B cell (primary cell): Measurements from ENCODE around the gene SLC9C1. TPM values are rescaled to one million over a fixed set of nuclear protein-coding genes. Genes with fewer than 3 reads are reported as not detected.
A peak's percentile ranks its signal among the peaks of the same experiment; 100 is the strongest.

ENCODE experiments used
- ATAC-seq: fragments of 200-7000 bp; cut with Tn5 transposase; one replicate; pipeline ENCODE4 v1.10.0; 2021; ENCODE audit warnings: low read depth, mild to moderate bottlenecking, moderate number of reproducible peaks, moderate library complexity
- CTCF ChIA-PET: fragments of 350-600 bp; sonication (Branson Sonifier 250); formaldehyde crosslinking; loops from one replicate; lab custom pipeline; 2021; ENCODE audit warnings: antibody characterized with exemption, inconsistent platforms; lab: Charles Lee
- POLR2A ChIA-PET: fragments of 350-600 bp; sonication (Branson Sonifier 250); formaldehyde crosslinking; loops from one replicate; lab custom pipeline; 2021; ENCODE audit warnings: antibody characterized with exemption; lab: Charles Lee
- DNase-seq: peaks from one replicate; pipeline ENCODE4 v3.0.0; 2013
- H2AFZ ChIP-seq: 2 replicates; pipeline ENCODE4 v1.6.1; 2012; ENCODE audit warnings: mild to moderate bottlenecking, low read depth, low read length; ENCODE audit not compliant: insufficient read depth, poor library complexity, severe bottlenecking
- H3K27ac ChIP-seq, 2 donors: 1 replicate in 1 of 2; 2 replicates in 1 of 2; pipeline ENCODE4 v1.5.1; 2012 to 2013; ENCODE audit warnings: low read length in 2 of 2, mild to moderate bottlenecking in 2 of 2, moderate library complexity in 1 of 2
- H3K27me3 ChIP-seq, 4 experiments: fragments of 200-600 bp in 1 of 4; sonication (generic) in 1 of 4; replicated peaks in 1 of 4; 1 replicate in 2 of 4; 2 replicates in 2 of 4; pipeline versions ENCODE4 v1.6.1 to v1.7.0; 2013 to 2016; ENCODE audit warnings: low read length in 3 of 4, mild to moderate bottlenecking in 2 of 4, mixed read lengths in 1 of 4, moderate library complexity in 1 of 4; ENCODE audit not compliant: insufficient read depth in 4 of 4, control insufficient read depth in 3 of 4; ENCODE audit errors: control extremely low read depth in 1 of 4
- H3K36me3 ChIP-seq, 2 experiments: replicated peaks in 1 of 2; 1 replicate in 1 of 2; 2 replicates in 1 of 2; pipeline versions ENCODE4 v1.6.1 to v1.7.1; 2013; ENCODE audit warnings: low read length in 1 of 2; ENCODE audit not compliant: insufficient read depth in 2 of 2, control insufficient read depth in 1 of 2; ENCODE audit errors: control extremely low read depth in 1 of 2, extremely low read depth in 1 of 2
- H3K4me1 ChIP-seq, 2 donors: fragments of 200-600 bp in 1 of 2; sonication (generic) in 1 of 2; 1 replicate in 1 of 2; 2 replicates in 1 of 2; pipeline versions ENCODE4 v1.5.1 to v1.6.1; 2013 to 2017; ENCODE audit warnings: low read length in 2 of 2; ENCODE audit not compliant: control insufficient read depth in 2 of 2, insufficient read depth in 2 of 2
- H3K4me2 ChIP-seq: replicated peaks from 2 replicates; pipeline ENCODE3; 2012; ENCODE audit warnings: mild to moderate bottlenecking, low read depth, low read length; ENCODE audit not compliant: poor library complexity, severe bottlenecking
- H3K4me3 ChIP-seq, 5 experiments: fragments of 200-600 bp in 1 of 5; sonication (generic) in 1 of 5; 1 replicate in 3 of 5; 2 replicates in 2 of 5; pipeline versions ENCODE4 v1.5.1 to v1.7.0; 2011 to 2016; ENCODE audit warnings: low read length in 4 of 5, mild to moderate bottlenecking in 4 of 5, low read depth in 2 of 5, control low read depth in 1 of 5, moderate library complexity in 1 of 5; ENCODE audit not compliant: insufficient read depth in 1 of 5; ENCODE audit errors: control extremely low read depth in 1 of 5, extremely low read depth in 1 of 5
- H3K79me2 ChIP-seq: fragments of 200-600 bp; sonication (generic); one replicate; pipeline ENCODE4 v1.6.0; 2016; ENCODE audit warnings: low read length; ENCODE audit not compliant: control insufficient read depth, insufficient read depth
- H3K9ac ChIP-seq: fragments of 200-600 bp; sonication (generic); 2 replicates; pipeline ENCODE4 v1.6.1; 2017; ENCODE audit warnings: mild to moderate bottlenecking, low read length, moderate library complexity
- H3K9me3 ChIP-seq, 3 donors: one replicate each; pipeline versions ENCODE4 v1.6.1 to v1.7.1; 2013; ENCODE audit warnings: low read length in 2 of 3; ENCODE audit not compliant: control insufficient read depth in 2 of 3, insufficient read depth in 1 of 3; ENCODE audit errors: control extremely low read depth in 1 of 3
- H4K20me1 ChIP-seq: 2 replicates; pipeline ENCODE4 v1.6.0; 2012; ENCODE audit warnings: mild to moderate bottlenecking, low read length; ENCODE audit not compliant: insufficient read depth, control insufficient read depth, poor library complexity, severe bottlenecking
- H3K27ac Mint-ChIP-seq: one replicate; pipeline ENCODE4 v1.8.0; 2021; ENCODE audit warnings: mixed read lengths
- H3K27me3 Mint-ChIP-seq: one replicate; pipeline ENCODE4 v1.8.0; 2021; ENCODE audit warnings: mixed read lengths
- H3K4me1 Mint-ChIP-seq: one replicate; pipeline ENCODE4 v1.8.0; 2021; ENCODE audit warnings: mixed read lengths
- H3K4me3 Mint-ChIP-seq: one replicate; pipeline ENCODE4 v1.8.0; 2021; ENCODE audit warnings: mixed read lengths
- H3K9me3 Mint-ChIP-seq: one replicate; pipeline ENCODE4 v1.8.0; 2022; ENCODE audit warnings: mixed read lengths; ENCODE audit not compliant: insufficient read depth
- CTCF ChIP-seq: fragments of 200-600 bp; IDR thresholded peaks from one replicate; pipeline ENCODE4 v1.8.0; 2022; ENCODE audit warnings: antibody characterized with exemption, mild to moderate bottlenecking
- EZH2 ChIP-seq: IDR thresholded peaks from 2 replicates; pipeline ENCODE4 v1.6.1; 2012; ENCODE audit warnings: borderline replicate concordance, low read depth, mild to moderate bottlenecking, moderate library complexity, low read length; ENCODE audit not compliant: insufficient read depth, poor library complexity, severe bottlenecking
- WGBS: methylation state at CpG from one replicate; pipeline ENCODE4 v1.1.5; 2013; ENCODE audit warnings: missing lambda C conversion rate; ENCODE audit not compliant: insufficient coverage; 5-methylcytosine and 5-hydroxymethylcytosine counted together
- intact Hi-C: fragments of 100-400 bp; cut with micrococcal nuclease; formaldehyde crosslinking; loops from one replicate; pipeline ENCODE4 v1.10.0; 2022
- polyA minus RNA-seq: library from RNA; depleted of rRNA, polyadenylated mRNA; stranded (reverse); fragments of >200 nt; gene quantifications from 2 replicates; pipeline ENCODE4 v1.2.3, GENCODE V29; 2012
- polyA plus RNA-seq: library from polyadenylated mRNA; depleted of rRNA; stranded (reverse); fragments of >200 nt; gene quantifications from 2 replicates; pipeline ENCODE4 v1.2.3, GENCODE V29; 2012
- total RNA-seq, 2 donors: library from RNA; stranded (reverse); fragments of 120-200 nt in 1 of 2; gene quantifications; 1 replicate in 1 of 2; 2 replicates in 1 of 2; pipeline versions ENCODE4 v1.2.3 to v1.2.4, GENCODE V29; 2013 to 2022

Gene SLC9C1
- total RNA-seq (0.41 and 0.49 TPM in 2 replicates), polyA plus RNA-seq (0.07 and 0.30 TPM in 2 replicates), polyA minus RNA-seq (0.14 TPM in 1 of 2 replicates, not detected in the other)
- total RNA-seq (2013), result 0.98 TPM

DNA sequence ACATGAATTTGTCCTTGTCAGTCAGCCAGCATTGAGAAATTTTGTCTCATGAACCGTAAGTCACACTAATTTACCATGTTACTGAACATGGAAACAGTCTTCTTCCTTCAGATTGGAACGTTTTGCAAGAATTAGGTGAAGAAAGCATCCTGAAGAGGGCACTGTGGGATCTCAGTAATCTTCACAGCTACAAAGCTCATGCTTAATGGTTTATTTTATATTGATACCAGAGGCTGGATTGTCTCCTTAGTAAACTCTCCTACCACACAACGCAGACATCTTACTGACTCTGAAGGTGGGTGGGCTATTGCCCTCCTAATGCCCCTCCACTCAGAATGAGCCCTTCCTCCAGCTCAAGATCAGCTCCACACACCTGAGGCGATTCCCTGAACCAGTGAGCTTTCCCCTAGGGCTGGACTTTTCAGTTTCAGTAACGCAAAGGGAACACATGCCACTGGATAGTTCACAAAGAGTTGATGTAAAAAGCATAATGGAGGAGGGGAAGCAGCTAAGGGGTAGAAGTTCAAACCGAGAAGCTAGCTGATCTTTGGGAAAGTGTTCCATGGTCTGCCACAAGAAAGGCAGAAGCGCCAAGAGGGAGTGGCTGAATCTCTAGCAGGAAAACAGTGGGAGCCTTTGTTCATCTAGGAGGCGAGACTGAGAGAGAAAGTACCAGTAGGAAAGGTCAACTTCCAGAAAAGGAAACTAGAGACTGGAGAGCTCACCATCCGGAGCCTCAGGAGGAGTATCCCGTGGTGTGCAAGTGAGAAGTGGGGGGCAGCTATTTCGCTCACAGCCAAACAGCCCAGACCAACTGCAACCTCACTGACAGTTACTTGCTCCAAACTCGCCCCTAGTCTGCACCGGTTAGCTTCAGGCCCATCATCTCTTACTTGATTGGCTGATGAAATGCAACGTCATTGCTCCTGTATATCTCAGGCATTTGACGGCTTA lies at the start of gene SLC9C1:
SLC9C1 (minus strand) TSS at position 849 of the 954 bp plus-strand sequence. CDS start 7,425 bp downstream, outside the sequence.
- Histone ChIP-seq H3K36me3 (no peaks in the 10 kb centered on the region), H3K27ac (peak within 1 kb of the TSS; percentile 30 to 45), H3K9ac (peak within 1 kb of the TSS; percentile 41), H4K20me1 (no peaks in the 10 kb centered on the region), H3K27me3 (no peaks in the 10 kb centered on the region), H3K9me3 (peaks cover 0 to 6% (median 3%) of the 10 kb centered on the region in 3 donors), H2AFZ (peak within 1 kb of the TSS; percentile 60), H3K4me1 (peaks cover 20 to 21% of the 10 kb centered on the region in 2 donors), H3K79me2 (no peaks in the 10 kb centered on the region), H3K4me2 (peak within 1 kb of the TSS; percentile 54), H3K4me3 (peak within 1 kb of the TSS; percentile 25 to 53 (median 41))
- H3K4me3 Mint-ChIP-seq, result peak within 1 kb of the TSS; percentile 81
- intact Hi-C loops, result loop anchor here (1.0 to 10.0 kb wide), 6 partner anchors 34 to 994 kb away; partner anchors contain the start of gene CD200R1
- peaks cover 30% of the 10 kb centered on the region for H3K4me1 Mint-ChIP-seq
- peak; percentile 79 for DNase-seq
- H3K27me3 Mint-ChIP-seq, result no peaks in the 10 kb centered on the region
- ATAC-seq, result peak; percentile 67
- WGBS, result 71% methylated on average over 8 of the region's 15 CpGs
- ChIA-PET CTCF (interaction anchor here (0.7 to 5.3 kb wide), 60 partner anchors 8 to 994 kb away, joined by 3 to 85 read pairs (median 4); partner anchors contain the start of genes ATG3, BTLA, CD200 and GCSAM), POLR2A (interaction anchor here (1.3 kb wide), 1 partner anchor 16 kb away, joined by 5 read pairs; no protein-coding TSS in a partner anchor)
- H3K27ac Mint-ChIP-seq, result peak within 1 kb of the TSS; percentile 78
- H3K9me3 Mint-ChIP-seq, result peaks cover 2% of the 10 kb centered on the region
- TF ChIP-seq CTCF (peak; percentile 68), EZH2 (no peak)
